Thymus (tissue), 11 donors: ENCODE data around the gene SSRP1. TPM values are rescaled to one million over a fixed set of nuclear protein-coding genes. Genes with fewer than 3 reads are reported as not detected.
"Not testable (repeated sequence)": the region's sequence is repeated elsewhere in the genome, so short reads cannot be mapped to it uniquely, and the experiment has no call there.

Experiments used
- DNase-seq, 9 donors: peaks; one replicate each; pipeline ENCODE4 v3.0.0-alpha.2; 2013; ENCODE audit warnings: low spot score in 9 of 9, low read depth in 6 of 9, missing footprints in 1 of 9
- H3K27ac ChIP-seq, 2 donors: one replicate each; pipeline ENCODE4 v1.5.1; 2013; ENCODE audit warnings: control low read depth in 1 of 2, low read depth in 1 of 2, low read length in 1 of 2, mild to moderate bottlenecking in 1 of 2, moderate library complexity in 1 of 2
- H3K27me3 ChIP-seq, 2 donors: one replicate each; pipeline ENCODE4 v1.5.1; 2013; ENCODE audit warnings: low read length in 1 of 2; ENCODE audit not compliant: control insufficient read depth in 2 of 2, insufficient read depth in 1 of 2
- H3K36me3 ChIP-seq, 2 donors: one replicate each; pipeline ENCODE4 v1.5.1; 2013; ENCODE audit warnings: low read length in 1 of 2, mild to moderate bottlenecking in 1 of 2, moderate library complexity in 1 of 2; ENCODE audit not compliant: control insufficient read depth in 2 of 2, insufficient read depth in 2 of 2
- H3K4me1 ChIP-seq, 2 donors: one replicate each; pipeline ENCODE4 v1.5.1; 2013; ENCODE audit warnings: low read length in 2 of 2; ENCODE audit not compliant: control insufficient read depth in 2 of 2, insufficient read depth in 2 of 2
- H3K4me3 ChIP-seq, 2 donors: one replicate each; pipeline ENCODE4 v1.5.1; 2013; ENCODE audit warnings: low read length in 2 of 2, control low read depth in 1 of 2, mild to moderate bottlenecking in 1 of 2
- H3K9me3 ChIP-seq, 2 donors: one replicate each; pipeline ENCODE4 v1.5.1; 2013; ENCODE audit warnings: low read length in 1 of 2, mild to moderate bottlenecking in 1 of 2; ENCODE audit not compliant: control insufficient read depth in 2 of 2, insufficient read depth in 1 of 2
- WGBS: extraction: QIAGEN DNeasy Blood & Tissue Kit; methylation state at CpG from one replicate; pipeline ENCODE4 v1.1.7; 2013; 5-methylcytosine and 5-hydroxymethylcytosine counted together
- polyA plus RNA-seq: library from polyadenylated mRNA; stranded (reverse); fragments of 200-250 nt; gene quantifications from one replicate; pipeline ENCODE4 v1.2.3, GENCODE V29; 2013
- total RNA-seq: library from RNA; stranded (reverse); fragments of 120-200 nt; gene quantifications from one replicate; pipeline ENCODE4 v1.2.4, GENCODE V29; 2013
- donor health status: healthy.

SSRP1 gene
- total and polyA plus RNA-seq, 2 donors, result 48.8 to 110 TPM

GRCh38 chr11:57294225-57295131 lies 41.2 kb downstream of the SSRP1 start:
- Histone ChIP-seq H3K27me3 (no peaks in the 10 kb centered on the region), H3K27ac (no peak overlapping the region), H3K9me3 (peaks cover 2 to 6% of the 10 kb centered on the region in 2 donors), H3K4me1 (peaks cover 0 to 8% of the 10 kb centered on the region in 2 donors), H3K4me3 (no peak overlapping the region), H3K36me3 (peaks cover 0 to 6% of the 10 kb centered on the region in 2 donors)
- 90% methylated on average over 2 of the region's 2 CpGs for WGBS
- no peak for DNase-seq

GRCh38 chr11:57290288-57290687 lies 45.4 kb downstream of the SSRP1 start:
- peaks cover 0 to 10% of the 10 kb centered on the region in 2 donors for H3K27me3 ChIP-seq
- no peak for DNase-seq
- no peak overlapping the region for H3K27ac ChIP-seq
- peaks cover 0 to 8% of the 10 kb centered on the region in 2 donors for H3K4me1 ChIP-seq
- no peaks in the 10 kb centered on the region for H3K9me3 ChIP-seq
- WGBS, result 90% methylated on average over 1 of the region's 1 CpG
- H3K4me3 ChIP-seq, result no peak overlapping the region
- H3K36me3 ChIP-seq, result no peaks in the 10 kb centered on the region

- H3K4me1 ChIP-seq, result peaks cover 0 to 3% of the 10 kb centered on the region in 2 donors
- no peak for DNase-seq
- no peaks in the 10 kb centered on the region for H3K36me3 ChIP-seq
- no peak overlapping the region for H3K27ac ChIP-seq
- H3K4me3 ChIP-seq, result no peak overlapping the region
- peaks cover 0 to 10% of the 10 kb centered on the region in 2 donors for H3K27me3 ChIP-seq
- H3K9me3 ChIP-seq, result no peaks in the 10 kb centered on the region
- 32% methylated on average over 11 of the region's 11 CpGs for WGBS
These were observed 46.7 kb downstream of the SSRP1 start for GRCh38 chr11:57288771-57289579.

GRCh38 chr11:57287884-57288283 lies 47.8 kb downstream of the SSRP1 start:
- Histone ChIP-seq H3K4me3 (no peak overlapping the region), H3K9me3 (no peaks in the 10 kb centered on the region), H3K4me1 (no peaks in the 10 kb centered on the region), H3K36me3 (no peaks in the 10 kb centered on the region), H3K27ac (no peak overlapping the region), H3K27me3 (peaks cover 0 to 10% of the 10 kb centered on the region in 2 donors)
- no peak for DNase-seq
- WGBS, result 92% methylated on average over 3 of the region's 3 CpGs

GRCh38 chr11:57283231-57283990 lies 52.3 kb downstream of the SSRP1 start:
- no peaks in the 10 kb centered on the region for H3K9me3 ChIP-seq
- H3K4me3 ChIP-seq, result no peak overlapping the region
- no peak for DNase-seq
- no peak overlapping the region for H3K27ac ChIP-seq
- no peaks in the 10 kb centered on the region for H3K4me1 ChIP-seq
- no peaks in the 10 kb centered on the region for H3K36me3 ChIP-seq
- WGBS, result 92% methylated on average over 2 of the region's 2 CpGs
- H3K27me3 ChIP-seq, result peaks cover 0 to 2% of the 10 kb centered on the region in 2 donors

- H3K27me3 ChIP-seq, result peaks cover 0 to 11% of the 10 kb centered on the region in 2 donors
- H3K36me3 ChIP-seq, H3K9me3 ChIP-seq, H3K4me3 ChIP-seq, H3K4me1 ChIP-seq, DNase-seq, H3K27ac ChIP-seq: not testable (repeated sequence)
- 96% methylated on average over 6 of the region's 6 CpGs for WGBS
These were observed 54.1 kb downstream of the SSRP1 start for GRCh38 chr11:57281546-57281945.

GRCh38 chr11:57279116-57279515 lies 56.6 kb downstream of the SSRP1 start:
- H3K4me3 ChIP-seq, result no peak overlapping the region
- DNase-seq, result no peak
- H3K27ac ChIP-seq, result peak overlapping the region in 1 of 2 donors; percentile 47
- 90% methylated on average over 5 of the region's 5 CpGs for WGBS
- peaks cover 0 to 5% of the 10 kb centered on the region in 2 donors for H3K4me1 ChIP-seq
- no peaks in the 10 kb centered on the region for H3K36me3 ChIP-seq
- H3K9me3 ChIP-seq, result no peaks in the 10 kb centered on the region
- peaks cover 0 to 11% of the 10 kb centered on the region in 2 donors for H3K27me3 ChIP-seq

GRCh38 chr11:57278721-57279095 lies 57.0 kb downstream of the SSRP1 start:
- Histone ChIP-seq H3K27ac (peak overlapping the region in 1 of 2 donors; percentile 47), H3K9me3 (no peaks in the 10 kb centered on the region), H3K4me3 (no peak overlapping the region), H3K27me3 (peaks cover 0 to 11% of the 10 kb centered on the region in 2 donors), H3K36me3 (no peaks in the 10 kb centered on the region), H3K4me1 (peaks cover 0 to 5% of the 10 kb centered on the region in 2 donors)
- no peak for DNase-seq
- 91% methylated on average over 7 of the region's 7 CpGs for WGBS
